GM23338 (cell line): ENCODE measurements around the gene MYO5C. TPM values are rescaled to one million over a fixed set of nuclear protein-coding genes. Genes with fewer than 3 reads are reported as not detected.

Source experiments
- ATAC-seq: fragments of 200-7000 bp; cut with Tn5 transposase; 3 replicates; pipeline ENCODE4 v1.9.1; 2020
- DNase-seq: peaks from one replicate; pipeline ENCODE4 v3.0.0-alpha.2; 2015; ENCODE audit warnings: low spot score
- H2AFZ ChIP-seq: fragments of 200-600 bp; sonication (generic); 2 replicates; pipeline ENCODE4 v1.8.0; 2016; ENCODE audit warnings: antibody characterized with exemption, mild to moderate bottlenecking, moderate library complexity
- H3F3A ChIP-seq: fragments of 200-600 bp; sonication (generic); replicated peaks from 2 replicates; pipeline ENCODE4 v1.8.0; 2017; ENCODE audit warnings: antibody characterized with exemption, mixed run types, low read depth
- H3K27ac ChIP-seq: fragments of 200-600 bp; sonication (generic); 2 replicates; pipeline ENCODE4 v1.6.1; 2016; ENCODE audit warnings: low read depth
- H3K27me3 ChIP-seq: fragments of 200-600 bp; sonication (generic); 2 replicates; pipeline ENCODE4 v1.8.0; 2016; ENCODE audit warnings: mild to moderate bottlenecking, mixed run types, moderate library complexity; ENCODE audit not compliant: insufficient read depth
- H3K36me3 ChIP-seq: fragments of 200-600 bp; sonication (generic); 2 replicates; pipeline ENCODE4 v1.8.0; 2016; ENCODE audit warnings: mild to moderate bottlenecking; ENCODE audit not compliant: insufficient read depth
- H3K4me1 ChIP-seq: fragments of 200-600 bp; sonication (generic); 2 replicates; pipeline ENCODE4 v1.8.0; 2016; ENCODE audit warnings: mild to moderate bottlenecking, moderate library complexity; ENCODE audit not compliant: insufficient read depth
- H3K4me2 ChIP-seq: fragments of 200-600 bp; sonication (generic); 2 replicates; pipeline ENCODE4 v1.7.1; 2017; ENCODE audit warnings: mixed run types
- H3K4me3 ChIP-seq: fragments of 200-600 bp; sonication (generic); 2 replicates; pipeline ENCODE4 v1.6.1; 2016; ENCODE audit warnings: mixed run types
- H3K79me2 ChIP-seq: fragments of 200-600 bp; sonication (generic); replicated peaks from 2 replicates; pipeline ENCODE4 v1.8.0; 2017; ENCODE audit warnings: mild to moderate bottlenecking; ENCODE audit not compliant: insufficient read depth
- H3K9me2 ChIP-seq: fragments of 200-600 bp; sonication (generic); 2 replicates; pipeline ENCODE4 v1.8.0; 2017; ENCODE audit not compliant: insufficient read depth
- H4K20me1 ChIP-seq: fragments of 200-600 bp; sonication (generic); replicated peaks from 2 replicates; pipeline ENCODE4 v1.8.0; 2017; ENCODE audit warnings: mild to moderate bottlenecking; ENCODE audit not compliant: insufficient read depth
- H3K27ac Mint-ChIP-seq: 2 replicates; pipeline ENCODE4 v1.8.0; 2020; ENCODE audit warnings: inconsistent platforms, mild to moderate bottlenecking, moderate library complexity, mixed read lengths
- H3K27me3 Mint-ChIP-seq: 3 replicates; pipeline ENCODE4 v1.8.0; 2022; ENCODE audit warnings: low read depth, mild to moderate bottlenecking, moderate library complexity, mixed read lengths, inconsistent platforms; ENCODE audit not compliant: insufficient read depth, poor library complexity
- H3K36me3 Mint-ChIP-seq: 3 replicates; pipeline ENCODE4 v1.8.0; 2021; ENCODE audit warnings: low read depth, mild to moderate bottlenecking, inconsistent platforms, moderate library complexity, mixed read lengths
- H3K4me1 Mint-ChIP-seq: 3 replicates; pipeline ENCODE4 v1.8.0; 2020; ENCODE audit warnings: mild to moderate bottlenecking, inconsistent platforms, mixed read lengths
- H3K4me3 Mint-ChIP-seq: 3 replicates; pipeline ENCODE4 v1.8.0; 2021; ENCODE audit warnings: moderate library complexity, mild to moderate bottlenecking, inconsistent platforms, mixed read lengths
- H3K9me3 Mint-ChIP-seq: 3 replicates; pipeline ENCODE4 v1.8.0; 2020; ENCODE audit warnings: moderate library complexity, mild to moderate bottlenecking, inconsistent platforms, mixed read lengths
- EZH2phosphoT487 ChIP-seq: fragments of 200-600 bp; sonication (generic); IDR thresholded peaks from one replicate; pipeline ENCODE4 v1.8.1; 2018; ENCODE audit warnings: antibody characterized with exemption; ENCODE audit not compliant: unreplicated experiment
- POLR2AphosphoS5 ChIP-seq: IDR thresholded peaks from 2 replicates; pipeline ENCODE4 v1.6.1; 2016; ENCODE audit warnings: antibody characterized with exemption, low read depth
- STAT1 ChIP-seq: IDR thresholded peaks from one replicate; pipeline ENCODE4 v1.6.1; 2016; ENCODE audit warnings: antibody characterized with exemption; ENCODE audit not compliant: unreplicated experiment
- ZNF114 ChIP-seq: fragments of 250-450 bp; sonication (Bioruptor Pico); IDR thresholded peaks from 2 replicates; pipeline ENCODE4 v1.5.0; 2020; ENCODE audit warnings: mild to moderate bottlenecking, moderate library complexity
- polyA plus RNA-seq: library from polyadenylated mRNA; unstranded; fragments of >200 nt; fragmentation: Nextera tagmentation; extraction: Ambion mirVana; gene quantifications from 2 replicates; pipeline ENCODE4 v1.2.1, GENCODE V29; 2016
- total RNA-seq: library from RNA; depleted of rRNA; stranded (reverse); fragments of >200 nt; shearing (Covaris generic); gene quantifications from 2 replicates; pipeline ENCODE4 v1.2.3, GENCODE V29; 2014
- TF ChIP-seq, protein P1 (sequence below): IDR thresholded peaks from 2 replicates; pipeline ENCODE4 v1.6.1; 2016; ENCODE audit warnings: antibody characterized with exemption
- TF ChIP-seq, protein P2 (sequence below): fragments of 250-450 bp; sonication (Bioruptor Pico); IDR thresholded peaks from 2 replicates; pipeline ENCODE4 v1.5.0; 2020; ENCODE audit warnings: mild to moderate bottlenecking, moderate library complexity
- TF ChIP-seq, protein P3 (sequence below): IDR thresholded peaks from one replicate; pipeline ENCODE4 v1.6.1; 2018; ENCODE audit warnings: antibody characterized with exemption; ENCODE audit not compliant: unreplicated experiment

The MYO5C gene
- total and polyA plus RNA-seq, 2 experiments from 2014 or later, result 7.9 to 28.8 TPM

- H3K4me1 Mint-ChIP-seq, result peaks cover 49% of the 10 kb centered on the region
- peak overlapping the region; percentile 71; the same call in 1 of the 2 replicates for H3K27ac ChIP-seq
- peak overlapping the region; percentile 13; the same call in 1 of the 2 replicates for H3K4me2 ChIP-seq
- H3K27me3 Mint-ChIP-seq, result no peaks in the 10 kb centered on the region
- H3K9me2 ChIP-seq, result no peaks in the 10 kb centered on the region
- H3K36me3 Mint-ChIP-seq, result peaks cover 5% of the 10 kb centered on the region; the same call in 1 of the 3 replicates
- H2AFZ ChIP-seq, result no peak overlapping the region
- H3K27ac Mint-ChIP-seq, result peak overlapping the region; percentile 90
- ATAC-seq (peak; percentile 36), DNase-seq (peak; percentile 21)
- H3K9me3 Mint-ChIP-seq, result no peaks in the 10 kb centered on the region
- no peaks in the 10 kb centered on the region for H3K27me3 ChIP-seq
- H3K36me3 ChIP-seq, result no peaks in the 10 kb centered on the region
- peaks cover 51% of the 10 kb centered on the region for H3K4me1 ChIP-seq
- H3K4me3 Mint-ChIP-seq, result peak overlapping the region; percentile 10; the same call in 1 of the 3 replicates
- no peak overlapping the region for H3K4me3 ChIP-seq
- no peaks in the 10 kb centered on the region for H3F3A ChIP-seq
- no peaks in the 10 kb centered on the region for H4K20me1 ChIP-seq
- H3K79me2 ChIP-seq, result no peaks in the 10 kb centered on the region
- TF ChIP-seq, protein P1, sequence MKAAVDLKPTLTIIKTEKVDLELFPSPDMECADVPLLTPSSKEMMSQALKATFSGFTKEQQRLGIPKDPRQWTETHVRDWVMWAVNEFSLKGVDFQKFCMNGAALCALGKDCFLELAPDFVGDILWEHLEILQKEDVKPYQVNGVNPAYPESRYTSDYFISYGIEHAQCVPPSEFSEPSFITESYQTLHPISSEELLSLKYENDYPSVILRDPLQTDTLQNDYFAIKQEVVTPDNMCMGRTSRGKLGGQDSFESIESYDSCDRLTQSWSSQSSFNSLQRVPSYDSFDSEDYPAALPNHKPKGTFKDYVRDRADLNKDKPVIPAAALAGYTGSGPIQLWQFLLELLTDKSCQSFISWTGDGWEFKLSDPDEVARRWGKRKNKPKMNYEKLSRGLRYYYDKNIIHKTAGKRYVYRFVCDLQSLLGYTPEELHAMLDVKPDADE, result no peak
- TF ChIP-seq STAT1 (no peak), POLR2AphosphoS5 (no peak), ZNF114 (CRISPR knock-in tag) (no peak), EZH2phosphoT487 (no peak)
- TF ChIP-seq, protein P2, sequence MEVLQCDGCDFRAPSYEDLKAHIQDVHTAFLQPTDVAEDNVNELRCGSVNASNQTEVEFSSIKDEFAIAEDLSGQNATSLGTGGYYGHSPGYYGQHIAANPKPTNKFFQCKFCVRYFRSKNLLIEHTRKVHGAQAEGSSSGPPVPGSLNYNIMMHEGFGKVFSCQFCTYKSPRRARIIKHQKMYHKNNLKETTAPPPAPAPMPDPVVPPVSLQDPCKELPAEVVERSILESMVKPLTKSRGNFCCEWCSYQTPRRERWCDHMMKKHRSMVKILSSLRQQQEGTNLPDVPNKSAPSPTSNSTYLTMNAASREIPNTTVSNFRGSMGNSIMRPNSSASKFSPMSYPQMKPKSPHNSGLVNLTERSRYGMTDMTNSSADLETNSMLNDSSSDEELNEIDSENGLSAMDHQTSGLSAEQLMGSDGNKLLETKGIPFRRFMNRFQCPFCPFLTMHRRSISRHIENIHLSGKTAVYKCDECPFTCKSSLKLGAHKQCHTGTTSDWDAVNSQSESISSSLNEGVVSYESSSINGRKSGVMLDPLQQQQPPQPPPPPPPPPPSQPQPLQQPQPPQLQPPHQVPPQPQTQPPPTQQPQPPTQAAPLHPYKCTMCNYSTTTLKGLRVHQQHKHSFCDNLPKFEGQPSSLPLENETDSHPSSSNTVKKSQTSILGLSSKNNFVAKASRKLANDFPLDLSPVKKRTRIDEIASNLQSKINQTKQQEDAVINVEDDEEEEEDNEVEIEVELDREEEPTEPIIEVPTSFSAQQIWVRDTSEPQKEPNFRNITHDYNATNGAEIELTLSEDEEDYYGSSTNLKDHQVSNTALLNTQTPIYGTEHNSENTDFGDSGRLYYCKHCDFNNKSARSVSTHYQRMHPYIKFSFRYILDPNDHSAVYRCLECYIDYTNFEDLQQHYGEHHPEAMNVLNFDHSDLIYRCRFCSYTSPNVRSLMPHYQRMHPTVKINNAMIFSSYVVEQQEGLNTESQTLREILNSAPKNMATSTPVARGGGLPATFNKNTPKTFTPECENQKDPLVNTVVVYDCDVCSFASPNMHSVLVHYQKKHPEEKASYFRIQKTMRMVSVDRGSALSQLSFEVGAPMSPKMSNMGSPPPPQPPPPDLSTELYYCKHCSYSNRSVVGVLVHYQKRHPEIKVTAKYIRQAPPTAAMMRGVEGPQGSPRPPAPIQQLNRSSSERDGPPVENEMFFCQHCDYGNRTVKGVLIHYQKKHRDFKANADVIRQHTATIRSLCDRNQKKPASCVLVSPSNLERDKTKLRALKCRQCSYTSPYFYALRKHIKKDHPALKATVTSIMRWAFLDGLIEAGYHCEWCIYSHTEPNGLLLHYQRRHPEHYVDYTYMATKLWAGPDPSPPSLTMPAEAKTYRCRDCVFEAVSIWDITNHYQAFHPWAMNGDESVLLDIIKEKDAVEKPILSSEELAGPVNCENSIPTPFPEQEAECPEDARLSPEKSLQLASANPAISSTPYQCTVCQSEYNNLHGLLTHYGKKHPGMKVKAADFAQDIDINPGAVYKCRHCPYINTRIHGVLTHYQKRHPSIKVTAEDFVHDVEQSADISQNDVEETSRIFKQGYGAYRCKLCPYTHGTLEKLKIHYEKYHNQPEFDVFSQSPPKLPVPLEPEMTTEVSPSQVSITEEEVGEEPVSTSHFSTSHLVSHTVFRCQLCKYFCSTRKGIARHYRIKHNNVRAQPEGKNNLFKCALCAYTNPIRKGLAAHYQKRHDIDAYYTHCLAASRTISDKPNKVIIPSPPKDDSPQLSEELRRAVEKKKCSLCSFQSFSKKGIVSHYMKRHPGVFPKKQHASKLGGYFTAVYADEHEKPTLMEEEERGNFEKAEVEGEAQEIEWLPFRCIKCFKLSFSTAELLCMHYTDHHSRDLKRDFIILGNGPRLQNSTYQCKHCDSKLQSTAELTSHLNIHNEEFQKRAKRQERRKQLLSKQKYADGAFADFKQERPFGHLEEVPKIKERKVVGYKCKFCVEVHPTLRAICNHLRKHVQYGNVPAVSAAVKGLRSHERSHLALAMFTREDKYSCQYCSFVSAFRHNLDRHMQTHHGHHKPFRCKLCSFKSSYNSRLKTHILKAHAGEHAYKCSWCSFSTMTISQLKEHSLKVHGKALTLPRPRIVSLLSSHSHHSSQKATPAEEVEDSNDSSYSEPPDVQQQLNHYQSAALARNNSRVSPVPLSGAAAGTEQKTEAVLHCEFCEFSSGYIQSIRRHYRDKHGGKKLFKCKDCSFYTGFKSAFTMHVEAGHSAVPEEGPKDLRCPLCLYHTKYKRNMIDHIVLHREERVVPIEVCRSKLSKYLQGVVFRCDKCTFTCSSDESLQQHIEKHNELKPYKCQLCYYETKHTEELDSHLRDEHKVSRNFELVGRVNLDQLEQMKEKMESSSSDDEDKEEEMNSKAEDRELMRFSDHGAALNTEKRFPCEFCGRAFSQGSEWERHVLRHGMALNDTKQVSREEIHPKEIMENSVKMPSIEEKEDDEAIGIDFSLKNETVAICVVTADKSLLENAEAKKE (CRISPR knock-in tag), result no peak
- TF ChIP-seq, protein P3, sequence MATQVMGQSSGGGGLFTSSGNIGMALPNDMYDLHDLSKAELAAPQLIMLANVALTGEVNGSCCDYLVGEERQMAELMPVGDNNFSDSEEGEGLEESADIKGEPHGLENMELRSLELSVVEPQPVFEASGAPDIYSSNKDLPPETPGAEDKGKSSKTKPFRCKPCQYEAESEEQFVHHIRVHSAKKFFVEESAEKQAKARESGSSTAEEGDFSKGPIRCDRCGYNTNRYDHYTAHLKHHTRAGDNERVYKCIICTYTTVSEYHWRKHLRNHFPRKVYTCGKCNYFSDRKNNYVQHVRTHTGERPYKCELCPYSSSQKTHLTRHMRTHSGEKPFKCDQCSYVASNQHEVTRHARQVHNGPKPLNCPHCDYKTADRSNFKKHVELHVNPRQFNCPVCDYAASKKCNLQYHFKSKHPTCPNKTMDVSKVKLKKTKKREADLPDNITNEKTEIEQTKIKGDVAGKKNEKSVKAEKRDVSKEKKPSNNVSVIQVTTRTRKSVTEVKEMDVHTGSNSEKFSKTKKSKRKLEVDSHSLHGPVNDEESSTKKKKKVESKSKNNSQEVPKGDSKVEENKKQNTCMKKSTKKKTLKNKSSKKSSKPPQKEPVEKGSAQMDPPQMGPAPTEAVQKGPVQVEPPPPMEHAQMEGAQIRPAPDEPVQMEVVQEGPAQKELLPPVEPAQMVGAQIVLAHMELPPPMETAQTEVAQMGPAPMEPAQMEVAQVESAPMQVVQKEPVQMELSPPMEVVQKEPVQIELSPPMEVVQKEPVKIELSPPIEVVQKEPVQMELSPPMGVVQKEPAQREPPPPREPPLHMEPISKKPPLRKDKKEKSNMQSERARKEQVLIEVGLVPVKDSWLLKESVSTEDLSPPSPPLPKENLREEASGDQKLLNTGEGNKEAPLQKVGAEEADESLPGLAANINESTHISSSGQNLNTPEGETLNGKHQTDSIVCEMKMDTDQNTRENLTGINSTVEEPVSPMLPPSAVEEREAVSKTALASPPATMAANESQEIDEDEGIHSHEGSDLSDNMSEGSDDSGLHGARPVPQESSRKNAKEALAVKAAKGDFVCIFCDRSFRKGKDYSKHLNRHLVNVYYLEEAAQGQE, result no peak
These were observed 41.7 kb upstream of the MYO5C start for GRCh38 chr15:52337198-52337853.
